GM12878 (cell line): ENCODE results near the gene GNGT2. TPM values are rescaled to one million over a fixed set of nuclear protein-coding genes. Genes with fewer than 3 reads are reported as not detected.
A peak's percentile ranks its signal among the peaks of the same experiment; 100 is the strongest.

Experiments
- ATAC-seq: fragments of 200-7000 bp; cut with Tn5 transposase; 3 replicates; pipeline ENCODE4 v1.9.1; 2020; ENCODE audit warnings: mild to moderate bottlenecking, moderate library complexity
- BruUV-seq: library from RNA; stranded (reverse); fragments of 400-500 nt; replicated peaks from 2 replicates; lab custom pipeline; 2021; lab: Mats Ljungman, UMichigan
- CTCF ChIA-PET: fragments of 300-600 bp; sonication (Branson Sonifier 250); formaldehyde crosslinking; extraction: SDS; loops from one replicate; lab custom pipeline; 2021; ENCODE audit warnings: inconsistent platforms; lab: Yijun Ruan, JAX
- POLR2A ChIA-PET: fragments of 350-600 bp; formaldehyde crosslinking; extraction: SDS; loops from one replicate; lab custom pipeline; 2021; ENCODE audit warnings: inconsistent platforms; lab: Charles Lee
- RAD21 ChIA-PET: fragments of 300-600 bp; sonication (Branson Sonifier 250); formaldehyde crosslinking; loops from one replicate; lab custom pipeline; 2023; ENCODE audit warnings: antibody characterized with exemption; ENCODE audit not compliant: unreplicated experiment; lab: Charles Lee
- SMC1A ChIA-PET: fragments of 300-600 bp; sonication (Branson Sonifier 250); formaldehyde crosslinking; loops from one replicate; lab custom pipeline; 2023; ENCODE audit not compliant: unreplicated experiment, uncharacterized antibody; lab: Charles Lee
- DNase-seq: peaks from one replicate; pipeline ENCODE4 v3.0.0-alpha.2; 2011; ENCODE audit warnings: low read depth, low spot score
- FAIRE-seq: peaks from 3 replicates; lab custom pipeline; 2011; peaks lifted over from hg19 to GRCh38; lab: Jason Lieb, UNC
- H2AFZ ChIP-seq: 2 replicates; pipeline ENCODE4 v1.6.0; 2011; ENCODE audit warnings: low read depth, low read length, control low read depth; ENCODE audit not compliant: control insufficient read depth
- H3K27ac ChIP-seq: 2 replicates; pipeline ENCODE4 v1.5.1; 2011; ENCODE audit warnings: control low read depth; ENCODE audit not compliant: control insufficient read depth, insufficient read depth
- H3K27me3 ChIP-seq, 2 experiments: replicated peaks in 1 of 2; 2 replicates each; pipeline versions ENCODE4 v1.6.0 to v1.6.1; 2011; ENCODE audit warnings: low read length in 1 of 2; ENCODE audit not compliant: control insufficient read depth in 2 of 2, insufficient read depth in 2 of 2
- H3K36me3 ChIP-seq, 2 experiments: 2 replicates each; pipeline ENCODE4 v1.5.1; 2011; ENCODE audit warnings: low read length in 1 of 2; ENCODE audit not compliant: control insufficient read depth in 2 of 2, insufficient read depth in 2 of 2
- H3K4me1 ChIP-seq: 2 replicates; pipeline ENCODE4 v1.6.1; 2011; ENCODE audit warnings: mild to moderate bottlenecking, low read length, moderate library complexity, mixed read lengths; ENCODE audit not compliant: control insufficient read depth, insufficient read depth
- H3K4me2 ChIP-seq: 2 replicates; pipeline ENCODE4 v1.6.0; 2011; ENCODE audit warnings: control low read depth; ENCODE audit not compliant: control insufficient read depth, insufficient read depth
- H3K4me3 ChIP-seq: fragments of 200-600 bp; sonication (generic); 2 replicates; pipeline ENCODE4 v1.5.1; 2016
- H3K79me2 ChIP-seq: 2 replicates; pipeline ENCODE4 v1.6.0; 2011; ENCODE audit warnings: low read length; ENCODE audit not compliant: control insufficient read depth, insufficient read depth
- H3K9ac ChIP-seq: 2 replicates; pipeline ENCODE4 v1.8.0; 2011; ENCODE audit warnings: low read length, control low read depth, mixed read lengths; ENCODE audit not compliant: control insufficient read depth, insufficient read depth
- H3K9me3 ChIP-seq: replicated peaks from 3 replicates; pipeline ENCODE4 v1.5.1; 2011; ENCODE audit warnings: mild to moderate bottlenecking, low read length; ENCODE audit not compliant: control insufficient read depth, insufficient read depth
- H4K20me1 ChIP-seq: 2 replicates; pipeline ENCODE4 v1.6.0; 2011; ENCODE audit not compliant: control insufficient read depth, insufficient read depth
- ATF7 ChIP-seq: fragments of 450-650 bp; IDR thresholded peaks from 2 replicates; pipeline ENCODE4 v1.6.1; 2016; ENCODE audit warnings: low read depth, mild to moderate bottlenecking
- BCL11A ChIP-seq: IDR thresholded peaks from 2 replicates; pipeline ENCODE4 v1.6.1; 2011; ENCODE audit warnings: low read depth, low read length
- BMI1 ChIP-seq: fragments of 450-650 bp; IDR thresholded peaks from 2 replicates; pipeline ENCODE4 v1.6.1; 2016; ENCODE audit warnings: mild to moderate bottlenecking, moderate library complexity, borderline replicate concordance
- CBFB ChIP-seq: IDR thresholded peaks from 2 replicates; pipeline ENCODE4 v1.6.1; 2016; ENCODE audit warnings: antibody characterized with exemption, low read depth
- CREB1 ChIP-seq: IDR thresholded peaks from 2 replicates; pipeline ENCODE4 v1.6.1; 2012; ENCODE audit warnings: low read depth, mild to moderate bottlenecking, inconsistent platforms
- FOXK2 ChIP-seq: fragments of 450-650 bp; IDR thresholded peaks from 2 replicates; pipeline ENCODE4 v1.6.1; 2017; ENCODE audit warnings: mild to moderate bottlenecking, moderate library complexity
- IRF4 ChIP-seq: IDR thresholded peaks from 2 replicates; pipeline ENCODE4 v1.6.1; 2011; ENCODE audit warnings: low read depth, low read length
- MEF2A ChIP-seq: IDR thresholded peaks from 2 replicates; pipeline ENCODE4 v1.6.1; 2011; ENCODE audit warnings: low read depth, mild to moderate bottlenecking, low read length, moderate library complexity; ENCODE audit not compliant: insufficient read depth
- NFXL1 ChIP-seq: fragments of 450-650 bp; IDR thresholded peaks from 2 replicates; pipeline ENCODE4 v1.6.1; 2017; ENCODE audit warnings: antibody characterized with exemption, mild to moderate bottlenecking, borderline replicate concordance
- NKRF ChIP-seq: fragments of 450-650 bp; conservative IDR thresholded peaks from 2 replicates; pipeline ENCODE4 v1.6.1; 2017; ENCODE audit warnings: mild to moderate bottlenecking, moderate library complexity
- NR2C1 ChIP-seq: fragments of 450-650 bp; IDR thresholded peaks from 2 replicates; pipeline ENCODE4 v1.6.1; 2017; ENCODE audit warnings: antibody characterized with exemption, mild to moderate bottlenecking, moderate library complexity
- NRF1 ChIP-seq: conservative IDR thresholded peaks from 2 replicates; pipeline ENCODE4 v1.6.1; 2011; ENCODE audit warnings: mild to moderate bottlenecking, low read depth, low read length, improper control_type of control experiment
- POLR2AphosphoS2 ChIP-seq: IDR thresholded peaks from 2 replicates; pipeline ENCODE4 v1.6.1; 2011; ENCODE audit warnings: low read depth, mild to moderate bottlenecking, low read length, improper control_type of control experiment, moderate library complexity
- RCOR1 ChIP-seq: conservative IDR thresholded peaks from 2 replicates; pipeline ENCODE4 v1.6.1; 2012; ENCODE audit warnings: low read depth, low read length, improper control_type of control experiment
- RELA ChIP-seq: fragments of 450-650 bp; IDR thresholded peaks from 2 replicates; pipeline ENCODE4 v1.8.0; 2014; ENCODE audit warnings: borderline replicate concordance; ENCODE audit not compliant: partially characterized antibody
- RUNX3 ChIP-seq: IDR thresholded peaks from 2 replicates; pipeline ENCODE4 v1.6.1; 2012; ENCODE audit warnings: low read length, inconsistent platforms
- SMAD1 ChIP-seq: fragments of 450-650 bp; IDR thresholded peaks from 2 replicates; pipeline ENCODE4 v1.6.1; 2018; ENCODE audit warnings: mild to moderate bottlenecking, low read depth; ENCODE audit not compliant: partially characterized antibody
- SMAD5 ChIP-seq: IDR thresholded peaks from 2 replicates; pipeline ENCODE4 v1.6.1; 2016; ENCODE audit warnings: antibody characterized with exemption, low read depth
- USF1 ChIP-seq: IDR thresholded peaks from 2 replicates; pipeline ENCODE4 v1.6.1; 2011; ENCODE audit warnings: borderline replicate concordance, low read depth, mild to moderate bottlenecking, moderate library complexity, mixed read lengths, low read length; ENCODE audit not compliant: insufficient read depth; ENCODE audit errors: extremely low read length
- YBX1 ChIP-seq: fragments of 450-650 bp; IDR thresholded peaks from 2 replicates; pipeline ENCODE4 v1.6.1; 2016; ENCODE audit warnings: antibody characterized with exemption
- ZNF207 ChIP-seq: fragments of 450-650 bp; IDR thresholded peaks from 2 replicates; pipeline ENCODE4 v1.6.1; 2014; ENCODE audit warnings: antibody characterized with exemption, mild to moderate bottlenecking, borderline replicate concordance
- ZNF384 ChIP-seq: IDR thresholded peaks from 2 replicates; pipeline ENCODE4 v1.6.1; 2012; ENCODE audit warnings: low read depth, mild to moderate bottlenecking, low read length, improper control_type of control experiment, borderline replicate concordance
- WGBS: methylation state at CpG from one replicate; pipeline ENCODE4 v1.1.6; 2016; ENCODE audit warnings: low lambda C conversion rate; ENCODE audit not compliant: insufficient replicate concordance, insufficient coverage; ENCODE audit errors: missing lambda C conversion rate; 5-methylcytosine and 5-hydroxymethylcytosine counted together
- in situ Hi-C: fragments of 300-500 bp; cut with MboI; formaldehyde crosslinking; loops from 9 replicates; pipeline ENCODE4 v1.14.3; 2018; ENCODE audit warnings: mixed read lengths
- intact Hi-C: fragments of 100-400 bp; cut with micrococcal nuclease; formaldehyde crosslinking; loops from one replicate; pipeline ENCODE4 v1.14.2; 2022; ENCODE audit not compliant: unreplicated experiment
- polyA plus RNA-seq, 11 experiments: library from polyadenylated mRNA; depleted of rRNA in 4 of 11; unstranded in 6 of 11; stranded (reverse) in 5 of 11; fragments of >200 nt; fragmentation: Nextera tagmentation in 4 of 11; fragmentation: Illumina TruSeq in 1 of 11; extraction: Ambion mirVana in 4 of 11; extraction: Trizol in 1 of 11; gene quantifications; 1 replicate in 1 of 11; 2 replicates in 10 of 11; pipeline versions ENCODE4 v1.2.1 to v1.2.3, GENCODE V29; 2011 to 2016; ENCODE audit warnings: inconsistent platforms in 2 of 11, missing spikeins in 2 of 11, low read depth in 1 of 11
- total RNA-seq, 4 experiments: library from RNA; depleted of rRNA in 3 of 4; stranded (reverse); fragments of >200 nt in 3 of 4; fragmentation: Illumina TruSeq in 1 of 4; extraction: Trizol in 1 of 4; gene quantifications; 2 replicates each; pipeline versions ENCODE4 v1.2.1 to v1.2.3, GENCODE V29; 2013 to 2021

Gene GNGT2
- total and polyA plus RNA-seq, 10 of the 15 experiments (the other 5 are each of a cell fraction or from before 2014, with no cell fraction given): 15.3 to 60.4 (median 32.0) TPM

- in situ Hi-C loops: no loop called here
- H2AFZ ChIP-seq: no peak overlapping the region
- ATAC-seq: peak; percentile 68
- peak; percentile 80 for TF ChIP-seq SMAD1
- no peak for TF ChIP-seq POLR2AphosphoS2
- TF ChIP-seq ZNF384: peak; percentile 54; the same call in 1 of the 2 replicates
- no peak for TF ChIP-seq RELA
- TF ChIP-seq RUNX3: peak; percentile 96
- no peak; the same call in 1 of the 2 replicates for TF ChIP-seq ZNF207
- no peak for TF ChIP-seq NKRF
- TF ChIP-seq MEF2A: peak; percentile 68; the same call in 1 of the 2 replicates
- TF ChIP-seq BCL11A: peak; percentile 74; the same call in 1 of the 2 replicates
- TF ChIP-seq YBX1: no peak
- TF ChIP-seq NFXL1: no peak
- TF ChIP-seq RCOR1: peak; percentile 87; the same call in 1 of the 2 replicates
- TF ChIP-seq NRF1: no peak
- peak; percentile 80 for TF ChIP-seq ATF7
- peak; percentile 48 for TF ChIP-seq CREB1
- no peak for TF ChIP-seq SMAD5
- TF ChIP-seq NR2C1: 0 out of 2 replicates have a peak, but pooled peaks have one; percentile 24
- TF ChIP-seq IRF4: no peak; the same call in 1 of the 2 replicates
- TF ChIP-seq USF1: no peak
- TF ChIP-seq BMI1: no peak
- TF ChIP-seq CBFB: peak; percentile 84
- TF ChIP-seq FOXK2: no peak
Measured at GRCh38 chr17:49217651-49218413, 7.5 kb upstream of the GNGT2 start.

More at GRCh38 chr17:49217651-49218413, 7.5 kb upstream of the GNGT2 start:
- H3K9ac ChIP-seq: peak overlapping the region; percentile 49
- peaks cover 47% of the 10 kb centered on the region for H3K79me2 ChIP-seq
- SMC1A ChIA-PET: interaction anchor here (0.6 to 16.8 kb wide), 5 partner anchors 9 to 1099 kb away, joined by 3 to 354 read pairs (median 6); no protein-coding TSS in a partner anchor
- no TSS peak for BruUV-seq
- whole genome bisulfite sequencing: 22% methylated on average over 17 of the region's 17 CpGs
- peaks cover 64% of the 10 kb centered on the region for H3K4me1 ChIP-seq
- H3K27me3 ChIP-seq: no peaks in the 10 kb centered on the region
- RAD21 ChIA-PET: interaction anchor here (0.7 to 13.4 kb wide), 5 partner anchors 7 to 73 kb away, joined by 3 to 355 read pairs (median 4); partner anchors contain the start of genes ABI3 and GNGT2
- DNase-seq (peak; percentile 93), FAIRE-seq (peak; percentile 95)
- intact Hi-C loops: loop anchor here (1.0 to 5.0 kb wide), 2 partner anchors 26 to 301 kb away; no protein-coding TSS in a partner anchor
- 0 out of 2 replicates have a peak, but pooled peaks cover 5% of the 10 kb centered on the region for H4K20me1 ChIP-seq
- POLR2A ChIA-PET: interaction anchor here (0.9 to 13.2 kb wide), 4 partner anchors 9 to 218 kb away, joined by 3 to 537 read pairs (median 6); no protein-coding TSS in a partner anchor
- H3K27ac ChIP-seq: peak overlapping the region; percentile 77
- H3K4me3 ChIP-seq: no peak overlapping the region; the same call in 1 of the 2 replicates
- CTCF ChIA-PET: interaction anchor here (7.8 to 8.5 kb wide), 2 partner anchors 10 to 25 kb away, joined by 61 to 127 read pairs; no protein-coding TSS in a partner anchor
- peak overlapping the region; percentile 56 for H3K4me2 ChIP-seq
- no peaks in the 10 kb centered on the region for H3K9me3 ChIP-seq
- peaks cover 11 to 26% of the 10 kb centered on the region in 2 experiments for H3K36me3 ChIP-seq
